Left kidney (tissue), 8 donors: ENCODE results near the gene PADI4. TPM values are rescaled to one million over a fixed set of nuclear protein-coding genes. Genes with fewer than 3 reads are reported as not detected.

Source experiments
- DNase-seq: peaks from one replicate; pipeline ENCODE4 v3.0.0-alpha.2; 2013
- long read RNA-seq, 8 donors: transcript quantifications; one replicate each; lab custom pipeline, GENCODE V29; 2026
- polyA plus RNA-seq: library from polyadenylated mRNA; unstranded; fragments of 120-200 nt; gene quantifications from one replicate; pipeline ENCODE4 v1.2.1, GENCODE V29; 2013; ENCODE audit not compliant: insufficient read length

PADI4 gene
- polyA plus RNA-seq, result 0.17 TPM
- long read RNA-seq, donor 1, result 0 reads
- long read RNA-seq, donor 2, partial matches to known transcripts, result 0 of 1 reads
- long read RNA-seq, donor 2, other reads (novel, unspliced or antisense), result 0 of 1 reads
- long read RNA-seq, donor 3, result 0 reads
- long read RNA-seq, donor 4, result 0 reads
- long read RNA-seq, donor 5, result 0 reads
- long read RNA-seq, donor 6, result 0 reads
- long read RNA-seq, donor 7, result 0 reads
- long read RNA-seq, donor 8, result 0 reads

GRCh38 chr1:17307946-17308345, at the start of gene PADI4:
Gene PADI4, plus strand, starts transcription at chr1:17308197. Its CDS starts 26 bp downstream, at chr1:17308223.
- no peak for DNase-seq

DNA sequence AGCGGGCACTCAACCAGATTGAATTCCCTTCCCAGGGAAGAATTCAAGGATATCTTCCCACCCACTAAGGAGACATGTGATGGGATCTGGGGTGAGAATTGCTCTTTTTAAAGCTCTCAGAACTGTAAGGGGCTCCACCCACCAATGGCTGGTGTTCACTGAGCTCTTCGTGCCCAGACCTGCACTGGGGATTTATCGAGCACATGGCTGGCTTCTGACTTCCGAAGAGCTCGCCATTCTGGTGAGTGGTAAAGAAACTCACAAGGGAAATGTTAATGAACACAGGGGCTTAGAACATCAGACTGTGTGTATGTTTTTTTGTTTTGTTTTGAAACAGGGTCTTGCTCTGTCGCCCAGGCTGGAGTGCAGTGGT, 49.3 kb upstream of the PADI4 start:
- no peak for DNase-seq

GRCh38 chr1:17259233-17259873, 48.6 kb upstream of the PADI4 start:
- no peak for DNase-seq

DNA sequence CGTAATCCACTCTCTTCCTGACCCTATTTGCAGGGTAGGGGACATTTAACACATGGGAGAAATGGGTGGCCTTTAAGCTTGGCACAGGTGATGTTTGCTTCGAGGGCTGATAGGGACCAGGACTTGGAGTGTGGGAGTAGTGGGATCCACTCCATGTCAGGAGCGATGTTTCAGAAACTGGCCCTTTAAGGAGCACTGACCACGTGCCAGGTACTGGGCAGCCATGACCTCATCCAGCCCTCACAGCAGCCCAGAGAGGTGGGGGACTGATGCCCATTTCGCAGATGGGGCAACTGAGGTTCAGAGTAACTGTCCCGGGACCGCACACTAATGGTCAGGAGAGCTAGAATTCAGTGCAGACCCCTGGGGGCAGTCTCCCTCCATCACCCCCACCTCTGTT, 47.7 kb upstream of the PADI4 start:
- DNase-seq, result no peak

DNA sequence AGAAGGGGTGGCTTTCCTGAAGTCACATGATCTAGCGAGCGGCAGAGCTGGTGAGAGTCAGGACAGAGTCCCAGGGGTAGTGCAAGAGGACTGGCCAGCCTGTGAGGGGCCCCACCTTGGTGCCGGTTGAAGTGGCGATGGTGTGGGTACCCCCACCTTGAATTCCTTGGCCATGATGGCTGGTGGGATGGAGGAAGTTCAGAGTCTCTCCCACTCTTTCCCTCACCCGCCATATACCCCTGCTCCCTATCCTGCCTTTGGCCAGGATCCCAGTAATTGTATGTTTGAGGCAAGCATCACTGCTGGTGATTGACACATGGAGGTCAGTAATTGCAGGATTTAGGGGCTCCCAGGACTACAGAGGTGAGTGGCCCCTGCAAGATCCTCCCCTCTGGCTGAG, 47.3 kb upstream of the PADI4 start:
- no peak for DNase-seq

- no peak for DNase-seq
Observed at GRCh38 chr1:17263936-17264335, 44.1 kb upstream of the PADI4 start.

DNA sequence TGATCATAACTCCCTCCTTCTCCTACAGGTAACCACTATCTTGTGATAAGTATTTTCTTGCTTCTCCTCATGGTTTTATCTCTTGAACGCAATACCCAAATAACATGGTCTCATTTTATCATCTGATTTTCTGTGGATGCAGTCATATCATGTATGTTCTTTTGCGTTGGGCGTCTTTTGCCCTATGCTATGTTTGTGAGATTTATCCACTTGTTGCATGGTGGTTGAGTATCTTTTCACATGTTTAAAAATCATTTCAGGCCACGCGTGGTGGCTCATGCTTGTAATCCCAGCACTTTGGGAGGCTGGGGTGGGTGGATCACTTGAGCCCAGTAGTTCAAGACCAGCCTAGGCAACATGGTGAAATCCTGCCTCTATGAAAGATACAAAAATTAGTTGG, 43.5 kb upstream of the PADI4 start:
- no peak for DNase-seq

- no peak for DNase-seq
Observed at GRCh38 chr1:17265162-17265561, 42.8 kb upstream of the PADI4 start.

- DNase-seq, result no peak
Observed at GRCh38 chr1:17265950-17266349, 42.0 kb upstream of the PADI4 start.

DNA sequence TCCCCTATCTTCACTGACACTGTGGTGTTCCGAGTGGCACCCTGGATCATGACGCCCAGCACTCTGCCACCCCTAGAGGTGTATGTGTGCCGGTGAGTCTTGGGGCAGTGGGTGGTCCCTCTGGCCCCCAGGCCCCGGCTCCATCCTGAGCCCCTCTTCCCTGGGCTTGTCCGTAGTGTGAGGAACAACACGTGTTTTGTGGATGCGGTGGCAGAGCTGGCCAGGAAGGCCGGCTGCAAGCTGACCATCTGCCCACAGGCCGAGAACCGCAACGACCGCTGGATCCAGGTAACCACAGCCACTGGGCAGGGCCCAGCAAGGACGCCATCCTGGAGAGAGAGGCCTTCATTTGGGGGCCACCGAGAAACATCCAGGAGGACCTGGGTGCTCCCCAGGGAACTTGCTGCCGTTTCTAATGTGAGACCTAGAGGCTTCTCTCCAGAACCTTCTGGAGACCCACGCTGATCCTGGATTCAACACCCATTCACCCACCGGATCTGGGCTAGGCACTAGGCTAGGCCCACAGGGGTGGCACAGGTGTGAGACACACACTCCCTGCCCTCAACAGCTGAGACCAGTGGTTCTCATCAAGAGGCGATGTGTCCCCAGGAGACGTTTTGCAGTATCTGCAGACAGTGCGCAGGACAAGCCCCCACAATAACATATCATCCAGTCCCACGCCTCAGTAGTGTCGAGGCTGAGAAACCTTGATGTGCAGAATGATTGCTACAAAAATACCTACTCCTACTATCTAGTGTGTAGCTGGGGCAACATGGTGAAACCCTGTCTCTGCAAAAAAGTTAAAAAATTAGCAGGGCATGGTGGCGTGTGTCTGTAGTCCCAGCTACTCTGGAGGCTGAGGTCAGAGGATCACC, 36.9 kb upstream of the PADI4 start:
- no peak for DNase-seq

GRCh38 chr1:17272066-17272465, 35.9 kb upstream of the PADI4 start:
- DNase-seq, result no peak

GRCh38 chr1:17272646-17273045, 35.4 kb upstream of the PADI4 start:
- DNase-seq, result no peak

- DNase-seq, result no peak
Observed at GRCh38 chr1:17273096-17273495, 34.9 kb upstream of the PADI4 start.

- DNase-seq, result no peak
Observed at GRCh38 chr1:17274186-17275170, 33.5 kb upstream of the PADI4 start.

GRCh38 chr1:17276568-17276967, 31.4 kb upstream of the PADI4 start:
- no peak for DNase-seq

GRCh38 chr1:17277511-17278159, 30.4 kb upstream of the PADI4 start:
- DNase-seq, result no peak

DNA sequence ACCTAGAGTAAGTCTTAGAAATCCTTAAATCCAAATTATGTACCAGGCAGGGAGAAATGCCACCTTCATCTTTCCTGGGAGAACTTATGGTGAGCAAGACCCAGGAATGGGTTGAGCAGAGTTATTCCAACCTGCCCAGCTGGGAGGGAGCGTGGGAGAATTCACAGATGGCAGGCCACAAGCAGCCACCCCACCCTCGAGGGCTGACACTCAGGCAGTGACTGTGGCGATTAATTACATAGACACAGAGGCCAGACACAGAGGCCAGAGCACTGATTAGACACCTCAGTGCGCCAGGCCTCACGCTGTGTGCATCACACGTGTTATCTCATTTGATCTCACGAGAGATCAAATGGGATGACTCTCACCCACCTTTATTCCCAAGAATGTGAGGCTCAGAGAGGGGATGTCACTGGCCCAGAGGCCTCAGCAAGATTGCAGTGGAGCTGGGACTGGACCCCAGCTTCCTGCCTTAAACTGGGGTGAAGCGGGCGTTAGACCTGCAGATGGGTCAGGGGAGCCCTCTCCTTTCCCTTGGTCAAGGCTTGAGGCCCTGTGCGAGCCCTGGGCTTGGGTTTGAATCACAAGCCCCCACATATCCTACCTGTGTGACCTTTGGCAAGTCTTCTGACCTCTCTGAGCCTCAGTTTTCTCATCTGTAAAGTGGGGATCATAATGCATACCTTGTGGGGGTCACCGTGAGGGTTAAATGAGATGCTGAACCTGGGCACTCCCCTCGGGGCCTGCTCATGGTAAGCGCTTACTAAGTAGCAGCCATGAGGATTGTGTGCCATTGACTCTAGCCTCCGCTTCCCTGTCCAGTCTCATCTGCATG, 28.8 kb upstream of the PADI4 start:
- no peak for DNase-seq

- no peak for DNase-seq
Observed at GRCh38 chr1:17280436-17280835, 27.6 kb upstream of the PADI4 start.

- DNase-seq, result no peak
Observed at GRCh38 chr1:17280894-17281293, 27.1 kb upstream of the PADI4 start.

DNA sequence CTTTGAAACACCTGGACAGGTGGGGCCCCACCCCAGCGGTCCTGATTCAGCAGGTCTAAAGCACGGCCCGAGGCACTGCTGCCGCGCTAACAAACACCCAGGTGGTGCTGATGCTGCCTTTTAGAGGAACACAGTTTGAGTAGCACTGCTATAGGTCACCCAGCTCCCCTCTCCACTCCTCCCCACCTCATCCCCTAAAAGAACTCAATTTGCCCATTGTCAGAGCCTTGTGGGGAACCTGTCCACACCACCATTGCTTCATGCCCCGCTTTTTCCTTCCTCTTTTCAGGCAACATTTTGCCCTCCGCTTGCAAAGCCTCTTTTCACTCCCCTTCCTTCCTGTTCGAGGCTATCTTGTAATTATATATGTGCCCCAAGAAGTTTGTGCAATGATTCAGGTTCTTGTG, 26.2 kb upstream of the PADI4 start:
- no peak for DNase-seq
